Raji (cell line): ENCODE results near the gene OLFM4.

Source experiments
- POLR2A ChIP-seq: IDR thresholded peaks from 2 replicates; pipeline ENCODE4 v1.6.1; 2011; ENCODE audit warnings: low read depth, low read length, control low read depth; ENCODE audit not compliant: insufficient read depth

Gene OLFM4

GRCh38 chr13:53043398-53043797 lies 14.8 kb downstream of the OLFM4 start:
- no peak for TF ChIP-seq POLR2A

GRCh38 chr13:53045189-53045588 lies 16.6 kb downstream of the OLFM4 start:
- TF ChIP-seq POLR2A, result no peak

GRCh38 chr13:53048880-53049279 lies 20.3 kb downstream of the OLFM4 start:
- no peak for TF ChIP-seq POLR2A

GRCh38 chr13:53050151-53050550 lies 21.5 kb downstream of the OLFM4 start:
- TF ChIP-seq POLR2A, result no peak

GRCh38 chr13:53052675-53053074 lies 24.1 kb downstream of the OLFM4 start:
- TF ChIP-seq POLR2A, result no peak

- no peak for TF ChIP-seq POLR2A
These were observed 26.0 kb downstream of the OLFM4 start for GRCh38 chr13:53054569-53054968.

- TF ChIP-seq POLR2A, result no peak
These were observed 29.6 kb downstream of the OLFM4 start for GRCh38 chr13:53058065-53058679.

- no peak for TF ChIP-seq POLR2A
These were observed 32.4 kb downstream of the OLFM4 start for GRCh38 chr13:53060840-53061490.

GRCh38 chr13:53064731-53065130 lies 36.1 kb downstream of the OLFM4 start:
- no peak for TF ChIP-seq POLR2A

- no peak for TF ChIP-seq POLR2A
These were observed 37.8 kb downstream of the OLFM4 start for GRCh38 chr13:53066411-53066810.

GRCh38 chr13:53068585-53069520 lies 40.2 kb downstream of the OLFM4 start:
- no peak for TF ChIP-seq POLR2A

GRCh38 chr13:53069800-53070199 lies 41.2 kb downstream of the OLFM4 start:
- no peak for TF ChIP-seq POLR2A

- no peak for TF ChIP-seq POLR2A
These were observed 45.1 kb downstream of the OLFM4 start for GRCh38 chr13:53073711-53074110.

- TF ChIP-seq POLR2A, result no peak
These were observed 45.5 kb downstream of the OLFM4 start for GRCh38 chr13:53074114-53074513.

GRCh38 chr13:53075356-53076041 lies 46.9 kb downstream of the OLFM4 start:
- TF ChIP-seq POLR2A, result no peak
